ENCODE results near the gene NTN1.

Gene NTN1

DNA sequence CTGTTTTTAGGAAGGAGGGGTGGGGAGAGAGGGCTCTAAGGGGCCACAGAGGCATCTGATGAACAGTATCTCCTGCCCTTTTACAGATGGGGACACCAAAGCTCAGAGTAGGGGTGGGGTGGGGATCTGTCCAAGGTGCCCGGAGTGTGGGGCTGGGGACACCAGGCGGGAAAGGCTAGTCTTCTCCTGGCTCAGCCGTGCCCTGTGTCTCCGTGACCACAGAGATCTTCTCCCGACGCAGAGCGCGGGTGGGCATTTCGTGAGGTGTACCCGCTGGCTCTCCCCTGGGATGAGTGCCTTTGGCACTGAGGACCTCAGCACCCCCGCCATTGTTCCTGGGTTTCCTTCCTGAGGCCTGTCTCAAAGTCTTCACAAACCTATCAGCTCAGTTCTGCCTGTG lies 209.6 kb downstream of the NTN1 start:
- no peak for DNase-seq (ENCODE audit: low spot score)
- no peak for TF ChIP-seq CTCF (IDR thresholded peaks at IDR 0.05; ENCODE audit: borderline replicate concordance, control extremely low read depth, extremely low read depth, insufficient read depth, missing control alignments)
- in situ Hi-C loops (cut with MboI; ENCODE audit: low sequenced_read_pairs, unreplicated experiment), result no loop called here

- in situ Hi-C loops (cut with MboI; ENCODE audit: low sequenced_read_pairs, unreplicated experiment), result no loop called here
- DNase-seq (ENCODE audit: low spot score), result no peak
- no peak for TF ChIP-seq CTCF (IDR thresholded peaks at IDR 0.05; ENCODE audit: borderline replicate concordance, control extremely low read depth, extremely low read depth, insufficient read depth, missing control alignments)
These were observed 210.3 kb downstream of the NTN1 start for GRCh38 chr17:9231449-9232154.

DNA sequence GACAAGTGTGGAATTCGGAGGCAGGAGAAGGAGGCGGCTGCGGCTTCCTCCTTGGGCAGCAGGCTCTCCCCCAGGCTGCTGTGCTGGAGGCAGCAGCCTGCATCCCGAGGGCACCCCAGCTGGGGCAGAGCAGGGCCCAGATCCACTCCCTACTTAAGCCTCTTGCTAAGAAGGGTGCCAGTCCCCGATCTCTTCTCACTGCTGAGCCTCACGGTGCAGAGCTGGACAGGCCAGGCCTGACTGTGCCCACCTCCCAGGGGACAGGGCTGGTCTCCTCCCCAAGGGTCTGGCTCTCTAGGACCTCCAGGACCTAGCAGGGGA lies 210.8 kb downstream of the NTN1 start:
- in situ Hi-C loops (cut with MboI; ENCODE audit: low sequenced_read_pairs, unreplicated experiment), result no loop called here
- no peak for TF ChIP-seq CTCF (IDR thresholded peaks at IDR 0.05; ENCODE audit: borderline replicate concordance, control extremely low read depth, extremely low read depth, insufficient read depth, missing control alignments)
- no peak for DNase-seq (ENCODE audit: low spot score)

DNA sequence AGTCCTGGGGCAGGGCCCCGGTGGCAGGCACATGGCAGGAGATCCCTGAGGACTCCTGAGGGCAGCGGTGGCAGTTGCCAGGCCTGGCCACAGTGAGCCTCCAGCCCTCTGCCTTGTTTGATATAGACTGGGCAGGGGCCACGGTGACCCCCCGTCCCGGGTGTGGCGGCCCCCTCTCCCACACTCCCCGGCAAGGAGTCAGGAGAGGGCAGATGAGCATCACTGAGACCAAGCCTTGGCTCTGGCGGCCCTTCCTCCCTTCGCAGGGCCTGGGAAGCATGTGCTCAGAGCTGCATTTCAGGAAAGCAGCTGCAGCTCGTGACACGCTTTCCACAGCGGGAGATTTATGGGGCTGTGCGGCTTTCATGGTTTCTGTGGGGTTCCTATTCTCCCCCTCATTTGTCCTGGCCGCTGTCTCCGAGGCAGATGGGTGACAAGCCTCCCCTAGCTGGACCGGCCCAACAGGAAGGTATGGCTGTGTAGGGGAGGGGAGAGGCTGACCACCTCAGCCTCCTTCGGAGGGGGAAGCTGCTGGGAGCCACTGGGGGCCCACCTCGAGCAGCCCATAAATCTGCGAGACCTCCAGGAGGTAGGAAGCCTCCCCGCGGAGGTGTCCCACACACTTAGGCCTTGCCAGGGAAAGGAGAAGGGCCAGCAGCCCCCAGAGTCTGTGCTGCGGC lies 211.4 kb downstream of the NTN1 start:
- in situ Hi-C loops (cut with MboI; ENCODE audit: low sequenced_read_pairs, unreplicated experiment), result no loop called here
- TF ChIP-seq CTCF (IDR thresholded peaks at IDR 0.05; ENCODE audit: borderline replicate concordance, control extremely low read depth, extremely low read depth, insufficient read depth, missing control alignments), result no peak
- DNase-seq (ENCODE audit: low spot score), result no peak

DNA sequence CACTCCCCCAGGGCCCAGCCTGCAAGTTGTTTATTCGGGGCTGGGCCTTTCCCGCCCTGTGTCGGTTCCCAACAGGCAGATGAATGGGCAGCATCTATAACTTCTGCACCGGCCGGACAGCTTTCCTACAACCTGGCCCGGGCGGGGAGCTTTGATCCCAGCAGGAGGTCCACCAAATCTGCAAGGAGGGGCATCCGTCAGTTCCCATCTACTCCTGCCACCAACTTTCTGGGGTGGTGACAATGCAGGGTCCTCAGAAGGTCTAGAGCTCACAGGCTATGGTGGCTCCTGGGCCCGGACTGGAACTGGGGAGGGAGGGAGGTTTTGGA lies 211.9 kb downstream of the NTN1 start:
- in situ Hi-C loops (cut with MboI; ENCODE audit: low sequenced_read_pairs, unreplicated experiment), result no loop called here
- DNase-seq (ENCODE audit: low spot score), result no peak
- no peak for TF ChIP-seq CTCF (IDR thresholded peaks at IDR 0.05; ENCODE audit: borderline replicate concordance, control extremely low read depth, extremely low read depth, insufficient read depth, missing control alignments)

DNA sequence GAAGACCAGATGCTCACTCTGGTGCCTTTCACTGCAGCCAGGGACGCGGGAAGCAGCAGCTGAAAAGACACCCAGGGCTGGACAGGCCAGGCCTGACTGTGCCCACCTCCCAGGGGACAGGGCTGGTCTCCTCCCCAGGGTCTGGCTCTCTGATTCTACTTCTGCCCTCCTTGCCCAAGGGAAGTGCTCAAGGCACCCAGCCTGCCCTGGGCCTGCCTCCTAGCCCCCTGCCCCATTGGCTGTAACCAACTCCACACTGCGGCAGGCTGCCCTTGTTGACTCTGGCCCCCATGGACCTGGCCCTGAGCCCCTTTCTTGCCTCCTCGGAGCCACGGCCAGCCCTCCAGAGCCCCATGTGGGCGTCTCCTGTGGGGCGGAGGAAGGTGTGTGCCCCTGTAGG lies 212.5 kb downstream of the NTN1 start:
- TF ChIP-seq CTCF (IDR thresholded peaks at IDR 0.05; ENCODE audit: borderline replicate concordance, control extremely low read depth, extremely low read depth, insufficient read depth, missing control alignments), result no peak
- in situ Hi-C loops (cut with MboI; ENCODE audit: low sequenced_read_pairs, unreplicated experiment), result no loop called here
- no peak for DNase-seq (ENCODE audit: low spot score)
